MM.1S (cell line): ENCODE results near the gene IRS1.

Experiments used
- DNase-seq: peaks from one replicate; pipeline ENCODE4 v3.0.0-alpha.2; 2015
- H2AFZ ChIP-seq: fragments of 300-600 bp; sonication (generic); 2 replicates; pipeline ENCODE4 v1.6.0; 2016; ENCODE audit warnings: antibody characterized with exemption, low read length
- H3F3A ChIP-seq: fragments of 300-600 bp; sonication (generic); 2 replicates; pipeline ENCODE4 v1.6.1; 2016; ENCODE audit warnings: mild to moderate bottlenecking, antibody characterized with exemption, low read length, moderate library complexity, mixed read lengths; ENCODE audit not compliant: insufficient read depth
- H3K27ac ChIP-seq: fragments of 300-600 bp; sonication (generic); 2 replicates; pipeline ENCODE4 v1.5.1; 2016; ENCODE audit warnings: mild to moderate bottlenecking, low read length
- H3K27me3 ChIP-seq: fragments of 300-600 bp; sonication (generic); replicated peaks from 2 replicates; pipeline ENCODE4 v1.6.0; 2016; ENCODE audit warnings: low read length; ENCODE audit not compliant: insufficient read depth
- H3K36me3 ChIP-seq: fragments of 300-600 bp; sonication (generic); replicated peaks from 2 replicates; pipeline ENCODE4 v1.6.1; 2016; ENCODE audit warnings: mild to moderate bottlenecking, low read length, mixed read lengths; ENCODE audit not compliant: insufficient read depth
- H3K4me1 ChIP-seq: fragments of 300-600 bp; sonication (generic); 2 replicates; pipeline ENCODE4 v1.6.1; 2016; ENCODE audit warnings: low read length, mixed read lengths
- H3K4me2 ChIP-seq: fragments of 300-600 bp; sonication (generic); 2 replicates; pipeline ENCODE4 v1.6.0; 2016; ENCODE audit warnings: low read depth, low read length
- H3K4me3 ChIP-seq: fragments of 300-600 bp; sonication (generic); 2 replicates; pipeline ENCODE4 v1.5.1; 2016; ENCODE audit warnings: low read length, mixed read lengths
- H3K79me2 ChIP-seq: fragments of 300-600 bp; sonication (generic); 2 replicates; pipeline ENCODE4 v1.6.1; 2016; ENCODE audit warnings: mixed run types, low read length, mixed read lengths
- H3K9ac ChIP-seq: fragments of 300-600 bp; sonication (generic); 2 replicates; pipeline ENCODE4 v1.6.1; 2016; ENCODE audit warnings: low read length, mixed read lengths
- H3K9me2 ChIP-seq: fragments of 300-600 bp; sonication (generic); replicated peaks from 2 replicates; pipeline ENCODE4 v1.6.1; 2016; ENCODE audit warnings: mild to moderate bottlenecking, low read length, mixed read lengths; ENCODE audit not compliant: insufficient read depth
- H3K9me3 ChIP-seq: fragments of 300-600 bp; sonication (generic); replicated peaks from 2 replicates; pipeline ENCODE4 v1.6.1; 2016; ENCODE audit warnings: mild to moderate bottlenecking, low read length, mixed read lengths; ENCODE audit not compliant: insufficient read depth
- H4K20me1 ChIP-seq: fragments of 300-600 bp; sonication (generic); 2 replicates; pipeline ENCODE4 v1.6.1; 2016; ENCODE audit warnings: mild to moderate bottlenecking, low read length, moderate library complexity, mixed read lengths; ENCODE audit not compliant: insufficient read depth
- CTCF ChIP-seq: fragments of 300-600 bp; sonication (generic); IDR thresholded peaks from 2 replicates; pipeline ENCODE4 v1.5.1; 2016; ENCODE audit warnings: antibody characterized with exemption, low read length, mixed read lengths
- EZH2 ChIP-seq: fragments of 300-600 bp; sonication (generic); optimal IDR thresholded peaks from 2 replicates; pipeline ENCODE3; 2017; ENCODE audit warnings: low read depth, mild to moderate bottlenecking, antibody characterized with exemption, low read length, mixed read lengths
- EZH2phosphoT487 ChIP-seq: fragments of 300-600 bp; sonication (generic); IDR thresholded peaks from 2 replicates; pipeline ENCODE4 v1.6.1; 2018; ENCODE audit warnings: antibody characterized with exemption, low read length

IRS1 gene

GRCh38 chr2:226788881-226789490 lies 10.6 kb downstream of the IRS1 start:
- Histone ChIP-seq H3K27ac (no peak overlapping the region), H3K27me3 (no peaks in the 10 kb centered on the region), H3K4me1 (peaks cover 15% of the 10 kb centered on the region), H3K36me3 (no peaks in the 10 kb centered on the region), H2AFZ (no peak overlapping the region), H3K9me2 (no peaks in the 10 kb centered on the region), H4K20me1 (no peaks in the 10 kb centered on the region), H3K4me3 (no peak overlapping the region), H3K9me3 (no peaks in the 10 kb centered on the region), H3K9ac (no peak overlapping the region), H3K79me2 (peaks cover 24% of the 10 kb centered on the region), H3F3A (peaks cover 18% of the 10 kb centered on the region), H3K4me2 (no peak overlapping the region)
- no peak for TF ChIP-seq CTCF
- no peak for TF ChIP-seq EZH2phosphoT487
- no peak for TF ChIP-seq EZH2
- DNase-seq: no peak

GRCh38 chr2:226788064-226788463 lies 11.6 kb downstream of the IRS1 start:
- H3K9ac ChIP-seq: no peak overlapping the region
- H3K4me1 ChIP-seq: peaks cover 18% of the 10 kb centered on the region
- no peak overlapping the region for H2AFZ ChIP-seq
- TF ChIP-seq EZH2 (no peak), EZH2phosphoT487 (no peak)
- H3K36me3 ChIP-seq: no peaks in the 10 kb centered on the region
- H3F3A ChIP-seq: peaks cover 13% of the 10 kb centered on the region
- H3K4me3 ChIP-seq: no peak overlapping the region
- no peak overlapping the region for H3K27ac ChIP-seq
- no peaks in the 10 kb centered on the region for H3K9me3 ChIP-seq
- peaks cover 18% of the 10 kb centered on the region for H3K79me2 ChIP-seq
- H3K4me2 ChIP-seq: no peak overlapping the region
- no peaks in the 10 kb centered on the region for H3K27me3 ChIP-seq
- H3K9me2 ChIP-seq: no peaks in the 10 kb centered on the region
- DNase-seq: no peak
- no peaks in the 10 kb centered on the region for H4K20me1 ChIP-seq

- TF ChIP-seq EZH2phosphoT487: no peak
- TF ChIP-seq EZH2: no peak
- no peak for TF ChIP-seq CTCF
- Histone ChIP-seq H2AFZ (no peak overlapping the region), H3K4me2 (no peak overlapping the region), H3K27me3 (no peaks in the 10 kb centered on the region), H3K9me3 (no peaks in the 10 kb centered on the region), H4K20me1 (no peaks in the 10 kb centered on the region), H3K4me1 (peaks cover 7% of the 10 kb centered on the region; the same call in 1 of the 2 replicates), H3K36me3 (no peaks in the 10 kb centered on the region), H3K9ac (no peak overlapping the region), H3F3A (no peaks in the 10 kb centered on the region), H3K9me2 (no peaks in the 10 kb centered on the region), H3K4me3 (no peak overlapping the region), H3K79me2 (0 out of 2 replicates have a peak, but pooled peaks cover 3% of the 10 kb centered on the region), H3K27ac (no peak overlapping the region)
- no peak for DNase-seq
Observed at GRCh38 chr2:226783885-226784284, 15.7 kb downstream of the IRS1 start.

GRCh38 chr2:226782092-226782713 lies 17.4 kb downstream of the IRS1 start:
- no peak for TF ChIP-seq EZH2
- peaks cover 7% of the 10 kb centered on the region; the same call in 1 of the 2 replicates for H3K4me1 ChIP-seq
- no peak overlapping the region for H3K4me2 ChIP-seq
- no peak overlapping the region for H2AFZ ChIP-seq
- H3K9ac ChIP-seq: no peak overlapping the region
- H3K9me2 ChIP-seq: no peaks in the 10 kb centered on the region
- H3F3A ChIP-seq: no peaks in the 10 kb centered on the region
- no peaks in the 10 kb centered on the region for H3K27me3 ChIP-seq
- no peak overlapping the region for H3K27ac ChIP-seq
- H4K20me1 ChIP-seq: no peaks in the 10 kb centered on the region
- no peaks in the 10 kb centered on the region for H3K36me3 ChIP-seq
- no peak for DNase-seq
- 0 out of 2 replicates have a peak, but pooled peaks cover 3% of the 10 kb centered on the region for H3K79me2 ChIP-seq
- H3K4me3 ChIP-seq: no peak overlapping the region
- H3K9me3 ChIP-seq: no peaks in the 10 kb centered on the region
